Endothelial cell of hepatic sinusoid (primary cell): ENCODE data around the gene WDR12.
"Not testable (repeated sequence)": the region's sequence is repeated elsewhere in the genome, so short reads cannot be mapped to it uniquely, and the experiment has no call there.

Experiments used
- in situ Hi-C: cut with HindIII; loops from 2 replicates; pipeline ENCODE4 v1.10.0; 2017; ENCODE audit warnings: low sequenced_read_pairs

The WDR12 gene

GRCh38 chr2:202885190-202885589, 26.3 kb downstream of the WDR12 start:
- in situ Hi-C loops, result no loop called here

- in situ Hi-C loops, result no loop called here
Measured at GRCh38 chr2:202883987-202884675, 27.3 kb downstream of the WDR12 start.

GRCh38 chr2:202881570-202881969, 29.9 kb downstream of the WDR12 start:
- in situ Hi-C loops, result no loop called here

GRCh38 chr2:202877699-202878098, 33.8 kb downstream of the WDR12 start:
- in situ Hi-C loops, result no loop called here

GRCh38 chr2:202871300-202872141, 40.0 kb downstream of the WDR12 start, which contains the start of gene ICA1L:
ICA1L (minus strand) TSS chr2:202871766; CDS start chr2:202829009, 42,757 bp downstream.
- in situ Hi-C loops, result no loop called here

GRCh38 chr2:202870431-202871299, 40.8 kb downstream of the WDR12 start:
- in situ Hi-C loops, result no loop called here

- in situ Hi-C loops, result no loop called here
Measured at GRCh38 chr2:202861987-202862386, 49.5 kb downstream of the WDR12 start.

- in situ Hi-C loops, result no loop called here
Measured at GRCh38 chr2:202858601-202859000, 52.9 kb downstream of the WDR12 start.

GRCh38 chr2:202849343-202849742, 62.1 kb downstream of the WDR12 start:
- in situ Hi-C loops, result not testable (repeated sequence)

- in situ Hi-C loops, result no loop called here
Measured at GRCh38 chr2:202848813-202849212, 62.7 kb downstream of the WDR12 start.

GRCh38 chr2:202847693-202848524, 63.6 kb downstream of the WDR12 start:
- in situ Hi-C loops, result no loop called here

GRCh38 chr2:202844656-202845055, 66.8 kb downstream of the WDR12 start:
- in situ Hi-C loops, result no loop called here

- in situ Hi-C loops, result no loop called here
Measured at GRCh38 chr2:202842690-202843089, 68.8 kb downstream of the WDR12 start.

GRCh38 chr2:202841090-202841867, 70.2 kb downstream of the WDR12 start:
- in situ Hi-C loops, result no loop called here

- in situ Hi-C loops, result no loop called here
Measured at GRCh38 chr2:202831242-202832220, 79.9 kb downstream of the WDR12 start.

- in situ Hi-C loops, result no loop called here
Measured at GRCh38 chr2:202824901-202825300, 86.6 kb downstream of the WDR12 start.
